Kidney (tissue), 14 donors: Measurements from ENCODE around the gene MT1H. TPM values are rescaled to one million over a fixed set of nuclear protein-coding genes. Genes with fewer than 3 reads are reported as not detected.

Experiments
- DNase-seq, 5 donors: peaks; one replicate each; pipeline ENCODE4 v3.0.0-alpha.2; 2013 to 2020
- FAIRE-seq: peaks from 2 replicates; lab custom pipeline; 2012; peaks lifted over from hg19 to GRCh38; lab: Jason Lieb, UNC
- H3K27ac ChIP-seq, 2 donors: one replicate each; pipeline ENCODE4 v1.7.0; 2013; ENCODE audit warnings: low read depth in 2 of 2, low read length in 2 of 2, inconsistent platforms in 1 of 2
- H3K27me3 ChIP-seq: one replicate; pipeline ENCODE4 v1.7.1; 2013; ENCODE audit warnings: low read length, inconsistent platforms; ENCODE audit not compliant: control insufficient read depth, insufficient read depth
- H3K36me3 ChIP-seq, 3 donors: one replicate each; pipeline versions ENCODE4 v1.7.0 to v1.7.1; 2013; ENCODE audit warnings: low read length in 3 of 3, control low read depth in 1 of 3, inconsistent platforms in 1 of 3; ENCODE audit not compliant: insufficient read depth in 3 of 3, control insufficient read depth in 2 of 3
- H3K4me1 ChIP-seq, 3 donors: one replicate each; pipeline versions ENCODE4 v1.7.0 to v1.7.1; 2013; ENCODE audit warnings: low read length in 3 of 3, inconsistent platforms in 1 of 3, low read depth in 1 of 3; ENCODE audit not compliant: control insufficient read depth in 2 of 3, insufficient read depth in 2 of 3
- H3K4me3 ChIP-seq, 3 donors: one replicate each; pipeline versions ENCODE4 v1.7.0 to v1.8.1; 2013; ENCODE audit warnings: low read length in 3 of 3, control low read depth in 1 of 3, inconsistent platforms in 1 of 3
- H3K9ac ChIP-seq, 3 donors: one replicate each; pipeline versions ENCODE4 v1.7.0 to v1.7.1; 2013; ENCODE audit warnings: low read length in 3 of 3, control low read depth in 1 of 3, inconsistent platforms in 1 of 3
- H3K9me3 ChIP-seq, 3 donors: one replicate each; pipeline versions ENCODE4 v1.7.0 to v1.7.1; 2013; ENCODE audit warnings: low read length in 3 of 3, control low read depth in 1 of 3, inconsistent platforms in 1 of 3; ENCODE audit not compliant: control insufficient read depth in 2 of 3, insufficient read depth in 1 of 3
- intact Hi-C: fragments of 100-400 bp; cut with DNase I; formaldehyde crosslinking; loops from one replicate; pipeline ENCODE4 v1.11.1; 2022
- polyA plus RNA-seq: library from polyadenylated mRNA; stranded (reverse); fragments of 350-450 nt; fragmentation: Illumina TruSeq; extraction: RNeasy Lipid Tissue Mini Kit (QIAGEN cat#74804); gene quantifications from one replicate; pipeline ENCODE4 v1.2.3, GENCODE V29; 2014; ENCODE audit warnings: low read depth, low replicate concordance; ENCODE audit not compliant: insufficient read depth
- total RNA-seq: library from RNA; stranded (reverse); fragmentation: NEBNext Ultra II Directional; extraction: Animal tissue kit (Norgen Biotek cat#: 25700); gene quantifications from one replicate; pipeline ENCODE4 v1.2.1, GENCODE V29; 2021
- TF ChIP-seq, protein P1 (sequence below): IDR thresholded peaks from 3 replicates; pipeline ENCODE4 v1.5.1; 2012; ENCODE audit warnings: mild to moderate bottlenecking, moderate library complexity, borderline replicate concordance; ENCODE audit not compliant: insufficient read depth; ENCODE audit errors: extremely low read depth
- donor health status: control.
- donor health status: control.
- donor health status: control.
- donor health status: control.
- donor health status: control.
- donor health status: DM: yes; HTN: yes; CAD: no.
- donor health status: Normal renal cell carcinoma (clear cell type).

MT1H gene
- total and polyA plus RNA-seq, 2 donors from 2014 or later = 4.4 to 606 TPM

DNA sequence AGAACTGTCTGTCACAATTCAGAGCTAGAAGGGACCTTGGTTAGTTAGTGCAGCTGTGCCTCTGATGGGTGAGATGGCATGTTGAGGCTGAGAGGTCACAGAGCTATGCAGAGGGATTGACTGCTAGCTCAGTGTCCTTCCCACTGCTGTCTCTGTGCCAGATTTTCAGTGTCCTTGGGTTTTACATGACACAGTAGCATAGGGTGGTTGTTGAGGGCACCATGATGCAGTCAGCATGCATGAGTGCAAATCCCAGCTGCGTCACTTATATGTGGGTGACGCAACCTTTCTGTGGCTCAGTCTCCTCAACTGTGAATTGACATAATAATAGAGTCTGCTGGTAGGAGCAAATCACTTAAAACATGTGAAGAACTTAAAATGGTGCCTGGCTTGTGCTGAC lies 28.4 kb upstream of the MT1H start:
- no peak overlapping the region for H3K27ac ChIP-seq
- no peak for FAIRE-seq
- peaks cover 0 to 18% (median 6%) of the 10 kb centered on the region in 3 donors for H3K4me1 ChIP-seq
- H3K27me3 ChIP-seq = peaks cover 72% of the 10 kb centered on the region
- no peak overlapping the region for H3K4me3 ChIP-seq
- intact Hi-C loops = no loop called here
- no peaks in the 10 kb centered on the region for H3K36me3 ChIP-seq
- TF ChIP-seq, protein P1, sequence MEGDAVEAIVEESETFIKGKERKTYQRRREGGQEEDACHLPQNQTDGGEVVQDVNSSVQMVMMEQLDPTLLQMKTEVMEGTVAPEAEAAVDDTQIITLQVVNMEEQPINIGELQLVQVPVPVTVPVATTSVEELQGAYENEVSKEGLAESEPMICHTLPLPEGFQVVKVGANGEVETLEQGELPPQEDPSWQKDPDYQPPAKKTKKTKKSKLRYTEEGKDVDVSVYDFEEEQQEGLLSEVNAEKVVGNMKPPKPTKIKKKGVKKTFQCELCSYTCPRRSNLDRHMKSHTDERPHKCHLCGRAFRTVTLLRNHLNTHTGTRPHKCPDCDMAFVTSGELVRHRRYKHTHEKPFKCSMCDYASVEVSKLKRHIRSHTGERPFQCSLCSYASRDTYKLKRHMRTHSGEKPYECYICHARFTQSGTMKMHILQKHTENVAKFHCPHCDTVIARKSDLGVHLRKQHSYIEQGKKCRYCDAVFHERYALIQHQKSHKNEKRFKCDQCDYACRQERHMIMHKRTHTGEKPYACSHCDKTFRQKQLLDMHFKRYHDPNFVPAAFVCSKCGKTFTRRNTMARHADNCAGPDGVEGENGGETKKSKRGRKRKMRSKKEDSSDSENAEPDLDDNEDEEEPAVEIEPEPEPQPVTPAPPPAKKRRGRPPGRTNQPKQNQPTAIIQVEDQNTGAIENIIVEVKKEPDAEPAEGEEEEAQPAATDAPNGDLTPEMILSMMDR = no peak
- H3K9me3 ChIP-seq = no peaks in the 10 kb centered on the region
- H3K9ac ChIP-seq = no peak overlapping the region
- DNase-seq = no peak

DNA sequence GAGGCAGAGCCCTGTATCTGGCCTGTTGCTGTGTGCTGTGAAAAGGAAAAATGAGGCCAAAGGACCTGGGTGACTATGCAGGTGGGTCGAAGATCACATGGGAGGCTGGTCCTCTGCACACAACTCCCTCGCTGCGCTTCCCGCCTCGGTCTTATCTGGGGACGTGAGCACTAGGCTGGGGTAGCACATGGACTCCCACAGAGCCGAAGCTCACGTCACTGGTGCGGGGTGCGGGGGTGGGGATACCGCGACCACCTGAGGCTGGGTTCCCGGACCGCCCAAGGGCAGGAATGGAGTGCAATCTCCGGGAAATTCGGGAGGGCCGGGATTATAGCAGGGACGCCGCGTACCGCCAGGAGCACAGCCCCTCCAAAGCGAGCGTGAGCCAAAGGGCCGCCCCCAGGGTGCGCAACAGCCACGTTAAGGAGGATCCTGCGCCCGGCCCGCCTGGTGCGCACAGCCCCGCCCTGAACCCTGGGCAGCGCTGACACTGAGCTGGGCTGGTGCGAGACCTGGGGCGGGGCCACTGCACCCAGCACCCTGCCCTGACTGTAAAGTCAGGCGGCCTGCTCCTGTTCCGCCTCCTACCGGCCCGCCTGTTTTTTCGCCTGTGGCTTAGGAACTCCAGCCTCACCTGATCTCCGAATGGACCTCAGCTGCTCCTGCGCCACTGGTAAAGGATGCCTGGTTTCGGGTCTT lies 26.4 kb upstream of the MT1H start:
- no peak overlapping the region for H3K27ac ChIP-seq
- peaks cover 66% of the 10 kb centered on the region for H3K27me3 ChIP-seq
- no peaks in the 10 kb centered on the region for H3K9me3 ChIP-seq
- peak overlapping the region in 1 of 3 donors; percentile 47 for H3K9ac ChIP-seq
- peaks cover 0 to 13% (median 6%) of the 10 kb centered on the region in 3 donors for H3K4me1 ChIP-seq
- no peaks in the 10 kb centered on the region for H3K36me3 ChIP-seq
- intact Hi-C loops = no loop called here
- H3K4me3 ChIP-seq = peak overlapping the region in 2 of 3 donors; percentile 16 to 50
- FAIRE-seq = no peak
- peak in 3 of 5 donors; percentile 50 to 93 (median 58) for DNase-seq
- TF ChIP-seq, protein P1 = peak; percentile 42

DNA sequence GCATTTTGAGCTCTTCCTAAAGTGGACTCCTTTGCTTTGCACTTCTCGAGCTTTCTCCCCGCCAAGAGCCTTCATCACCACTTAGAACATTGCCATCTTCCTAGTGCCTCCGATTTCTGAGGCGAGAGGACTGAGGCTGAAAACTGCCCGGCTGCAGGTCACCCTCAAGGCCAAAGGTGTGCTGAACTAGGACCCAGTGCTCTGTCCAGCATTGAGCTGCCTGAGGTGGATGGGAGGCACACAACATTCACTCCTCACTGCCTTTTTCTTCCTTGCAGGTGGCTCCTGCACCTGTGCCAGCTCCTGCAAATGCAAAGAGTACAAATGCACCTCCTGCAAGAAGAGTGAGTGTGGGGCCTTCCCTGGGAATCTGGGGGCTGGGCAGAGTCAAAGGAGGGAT lies 25.8 kb upstream of the MT1H start:
- Histone ChIP-seq H3K27ac (no peak overlapping the region), H3K36me3 (no peaks in the 10 kb centered on the region), H3K9ac (peak overlapping the region in 1 of 3 donors; percentile 47), H3K9me3 (no peaks in the 10 kb centered on the region), H3K4me1 (peaks cover 0 to 9% (median 6%) of the 10 kb centered on the region in 3 donors), H3K27me3 (peaks cover 63% of the 10 kb centered on the region), H3K4me3 (peak overlapping the region in 2 of 3 donors; percentile 12 to 50)
- DNase-seq (no peak), FAIRE-seq (no peak)
- intact Hi-C loops = no loop called here
- TF ChIP-seq, protein P1 = no peak

DNA sequence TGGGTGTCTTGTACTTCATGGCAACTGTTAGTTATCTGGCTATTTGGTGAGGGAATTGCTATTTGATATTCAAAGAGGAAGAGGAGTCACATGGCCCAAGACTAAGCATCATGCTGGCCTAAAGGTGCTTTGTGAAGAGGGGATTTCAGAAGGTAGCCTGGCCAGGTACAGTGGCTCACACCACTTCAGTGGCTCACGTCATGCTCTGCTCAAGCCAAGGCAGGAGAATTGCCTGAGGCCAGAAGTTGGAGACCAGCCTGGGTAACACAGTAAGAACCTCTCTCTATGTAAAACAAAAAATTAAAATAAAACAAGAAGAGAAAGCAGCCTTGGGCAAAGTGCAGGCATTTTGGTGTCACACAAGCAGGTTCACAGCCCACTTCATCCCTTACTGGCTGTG lies 24.3 kb upstream of the MT1H start:
- Histone ChIP-seq H3K27me3 (peaks cover 51% of the 10 kb centered on the region), H3K4me1 (peaks cover 0 to 7% (median 6%) of the 10 kb centered on the region in 3 donors), H3K4me3 (no peak overlapping the region), H3K27ac (no peak overlapping the region), H3K9me3 (no peaks in the 10 kb centered on the region), H3K36me3 (no peaks in the 10 kb centered on the region), H3K9ac (no peak overlapping the region)
- no peak for FAIRE-seq
- no peak for DNase-seq
- intact Hi-C loops = no loop called here
- TF ChIP-seq, protein P1 = no peak
